Heart right ventricle (tissue), 16 donors: Measurements from ENCODE around the gene ADD3. TPM values are rescaled to one million over a fixed set of nuclear protein-coding genes. Genes with fewer than 3 reads are reported as not detected.

Experiments used
- ATAC-seq, 8 donors: fragments of 200-7000 bp; cut with Tn5 transposase; one replicate each; pipeline ENCODE4 v1.9.1; 2020; ENCODE audit warnings: mild to moderate bottlenecking in 8 of 8, moderate library complexity in 8 of 8, moderate number of reproducible peaks in 1 of 8
- DNase-seq, 2 donors: peaks; one replicate each; pipeline ENCODE4 v3.0.0-alpha.2; 2020
- H3K27ac ChIP-seq, 10 donors: fragments of 200-600 bp; sonication (generic) in 2 of 10; one replicate each; pipeline versions ENCODE4 v1.5.0 to v1.8.0; 2020 to 2022; ENCODE audit warnings: mild to moderate bottlenecking in 3 of 10
- H3K27me3 ChIP-seq, 7 donors: fragments of 200-600 bp; one replicate each; pipeline ENCODE4 v1.8.0; 2021 to 2022; ENCODE audit warnings: mild to moderate bottlenecking in 2 of 7
- H3K36me3 ChIP-seq, 9 donors: fragments of 200-600 bp; sonication (generic) in 1 of 9; one replicate each; pipeline versions ENCODE4 v1.5.0 to v1.8.0; 2020 to 2022; ENCODE audit warnings: mild to moderate bottlenecking in 2 of 9
- H3K4me1 ChIP-seq, 9 donors: fragments of 200-600 bp; sonication (generic) in 1 of 9; one replicate each; pipeline versions ENCODE4 v1.5.0 to v1.8.0; 2020 to 2022; ENCODE audit warnings: mild to moderate bottlenecking in 4 of 9
- H3K4me3 ChIP-seq, 10 donors: fragments of 200-600 bp; sonication (generic) in 2 of 10; one replicate each; pipeline versions ENCODE4 v1.5.0 to v1.8.0; 2020 to 2022; ENCODE audit warnings: mild to moderate bottlenecking in 7 of 10, moderate library complexity in 2 of 10
- H3K9me3 ChIP-seq, 11 donors: fragments of 200-600 bp in 10 of 11; sonication (generic) in 2 of 11; one replicate each; pipeline versions ENCODE4 v1.5.0 to v1.8.0; 2013 to 2022; ENCODE audit warnings: mild to moderate bottlenecking in 2 of 11, control low read depth in 1 of 11, moderate library complexity in 1 of 11
- WGBS, 2 donors: extraction: QIAGEN DNeasy Blood & Tissue Kit; methylation state at CpG; one replicate each; pipeline ENCODE4 v1.1.7; 2013; ENCODE audit warnings: inconsistent platforms in 1 of 2; 5-methylcytosine and 5-hydroxymethylcytosine counted together
- intact Hi-C, 10 donors: fragments of 100-400 bp; cut with DNase I; formaldehyde crosslinking; loops; one replicate each; pipeline versions ENCODE4 v1.11.1 to v1.14.2; 2022
- polyA plus RNA-seq, 2 donors: library from polyadenylated mRNA; stranded (reverse); fragments of 200-250 nt; gene quantifications; one replicate each; pipeline ENCODE4 v1.2.3, GENCODE V29; 2013
- total RNA-seq, 10 donors: library from RNA; stranded (reverse); fragmentation: NEBNext Ultra II Directional in 3 of 10; extraction: Animal tissue kit (Norgen Biotek cat#: 25700) in 3 of 10; gene quantifications; one replicate each; pipeline versions ENCODE4 v1.2.1 to v1.2.4, GENCODE V29; 2021 to 2023
- TF ChIP-seq, protein P1 (sequence below), 9 donors: fragments of 200-600 bp; sonication (generic) in 2 of 9; IDR thresholded peaks; one replicate each; pipeline versions ENCODE4 v1.5.0 to v1.8.0; 2021 to 2022; ENCODE audit warnings: antibody characterized with exemption in 9 of 9, mild to moderate bottlenecking in 5 of 9, moderate library complexity in 1 of 9
- donor health status: Arrhythmogenic right ventricular cardiomyopathy.
- donor health status: ischemic (EF 13 %, LVEDD 7.1; RV severe dilation, severe dysfunction).
- donor health status: healthy with polysubstance abuse.
- donor health status: DM: no; HTN: yes; CAD: no.
- donor health status: DM: no; HTN: no; CAD: no.
- donor health status: ischemic (EF 25% LVEDD 6.9; RV normal size, moderate dysfunction).
- donor health status: ischemic (EF 25% LVEDD 5.7; RV mildly dilated, moderate dysfunction).
- donor health status: healthy.
- donor health status: DM: yes; HTN: yes; CAD: no.
- donor health status: Ischemic cardiomyopathy.
- donor health status: ischemic (EF 35%, LVEDD 5.7; RV mildly dilated, moderate dysfunction).
- donor health status: nonischemic (EF 11% LVEDD 7.7; RV severe dilation, severe dysfunction).
- donor health status: DM: yes; HTN: yes; CAD: no.
- donor health status: PGD.
- donor health status: ischemic (EF 29% LVEDD 5.4; RV normal size, mild dysfunction).
- donor health status: nonischemic (EF 23%, LVEDD 6.1; RV moderate dilation, normal function).

Gene ADD3
- total and polyA plus RNA-seq, 12 donors = 28.0 to 106 (median 87.8) TPM

DNA sequence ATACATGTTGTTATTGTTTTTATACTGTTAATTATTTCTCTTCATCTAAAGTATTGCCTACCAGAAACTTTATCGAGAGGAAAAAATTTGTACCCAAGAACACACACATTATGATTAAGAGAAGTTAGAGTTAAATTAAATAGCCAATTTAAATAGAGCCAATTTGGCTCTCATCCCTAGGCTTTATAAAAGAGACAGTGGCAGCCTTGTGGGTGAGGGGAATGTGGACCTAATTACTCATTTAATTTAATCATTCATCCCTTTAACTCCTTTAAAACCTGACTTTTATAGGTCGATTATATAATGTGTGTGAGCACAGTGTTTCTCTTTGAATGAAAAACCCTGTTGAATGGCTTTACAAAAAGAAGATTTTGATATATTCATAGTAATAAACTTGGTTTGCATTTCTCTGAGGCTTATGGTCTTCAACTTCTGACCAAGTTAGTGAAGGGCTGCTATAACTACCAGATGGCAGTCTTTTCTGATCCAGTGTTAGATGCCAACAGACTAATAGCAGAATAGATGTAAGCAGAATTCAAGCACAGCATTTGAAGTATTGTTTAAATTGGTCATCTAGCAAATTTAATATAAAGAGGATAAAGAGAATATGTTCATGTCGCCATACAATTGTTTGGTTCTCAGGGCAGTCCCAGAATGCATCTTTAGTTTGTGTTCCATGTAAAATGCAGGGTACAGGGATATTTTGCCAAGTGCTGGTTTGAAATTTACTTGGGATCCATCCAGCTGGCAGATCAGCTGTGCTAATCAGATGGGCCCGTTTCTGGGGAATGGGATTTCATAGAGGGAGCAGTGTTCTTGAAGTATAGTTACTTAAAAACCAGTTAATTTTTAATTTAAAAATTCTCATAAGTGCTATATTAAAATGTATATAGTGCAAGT, 25.3 kb downstream of the ADD3 start:
- ATAC-seq = peak; percentile 30 to 65 (median 62)

DNA sequence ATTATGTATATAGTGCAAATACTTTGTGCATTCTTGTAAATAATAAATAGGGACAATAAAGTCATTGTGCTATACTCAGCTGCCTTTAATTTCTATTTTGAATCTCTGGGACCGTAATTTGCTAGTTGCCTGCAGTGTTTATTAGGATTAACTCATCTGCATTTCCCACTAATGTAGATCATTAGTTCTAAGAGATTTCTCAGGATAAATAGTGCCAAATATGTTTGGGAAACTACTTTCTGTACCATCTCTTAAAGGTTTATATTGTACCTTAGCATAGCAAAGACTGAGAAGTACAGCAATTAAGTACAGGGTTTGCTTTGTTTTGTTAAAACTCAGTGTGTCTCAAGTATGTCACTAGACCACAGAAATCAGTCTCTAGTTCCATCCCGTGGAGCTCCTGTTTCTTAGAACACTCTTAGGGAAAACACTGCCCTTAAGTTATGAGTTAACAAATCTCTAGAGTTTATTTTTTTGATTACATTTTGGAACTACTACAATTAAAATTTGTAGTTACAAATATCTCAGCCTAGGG, 26.0 kb downstream of the ADD3 start:
- WGBS, 2 donors = 7 to 8% methylated on average over 2 of the region's 2 CpGs
- no peak for DNase-seq
- intact Hi-C loops = no loop called here
- Histone ChIP-seq H3K27ac (peak overlapping the region in 9 of 10 donors; percentile 2 to 77 (median 55)), H3K9me3 (no peaks in the 10 kb centered on the region), H3K4me1 (peaks cover 12 to 76% (median 45%) of the 10 kb centered on the region in 9 donors), H3K36me3 (no peaks in the 10 kb centered on the region), H3K4me3 (peak overlapping the region in 3 of 10 donors; percentile 1 to 4 (median 1)), H3K27me3 (no peaks in the 10 kb centered on the region)
- no peak for ATAC-seq
- TF ChIP-seq, protein P1, sequence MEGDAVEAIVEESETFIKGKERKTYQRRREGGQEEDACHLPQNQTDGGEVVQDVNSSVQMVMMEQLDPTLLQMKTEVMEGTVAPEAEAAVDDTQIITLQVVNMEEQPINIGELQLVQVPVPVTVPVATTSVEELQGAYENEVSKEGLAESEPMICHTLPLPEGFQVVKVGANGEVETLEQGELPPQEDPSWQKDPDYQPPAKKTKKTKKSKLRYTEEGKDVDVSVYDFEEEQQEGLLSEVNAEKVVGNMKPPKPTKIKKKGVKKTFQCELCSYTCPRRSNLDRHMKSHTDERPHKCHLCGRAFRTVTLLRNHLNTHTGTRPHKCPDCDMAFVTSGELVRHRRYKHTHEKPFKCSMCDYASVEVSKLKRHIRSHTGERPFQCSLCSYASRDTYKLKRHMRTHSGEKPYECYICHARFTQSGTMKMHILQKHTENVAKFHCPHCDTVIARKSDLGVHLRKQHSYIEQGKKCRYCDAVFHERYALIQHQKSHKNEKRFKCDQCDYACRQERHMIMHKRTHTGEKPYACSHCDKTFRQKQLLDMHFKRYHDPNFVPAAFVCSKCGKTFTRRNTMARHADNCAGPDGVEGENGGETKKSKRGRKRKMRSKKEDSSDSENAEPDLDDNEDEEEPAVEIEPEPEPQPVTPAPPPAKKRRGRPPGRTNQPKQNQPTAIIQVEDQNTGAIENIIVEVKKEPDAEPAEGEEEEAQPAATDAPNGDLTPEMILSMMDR (IDR thresholded peaks at IDR 0.05) = no peak

More for the DNA sequence above, 25.3 kb downstream of the ADD3 start:
- Histone ChIP-seq H3K36me3 (no peaks in the 10 kb centered on the region), H3K4me1 (peaks cover 12 to 71% (median 45%) of the 10 kb centered on the region in 9 donors), H3K4me3 (peak overlapping the region in 4 of 10 donors; percentile 1 to 5 (median 2)), H3K27me3 (no peaks in the 10 kb centered on the region), H3K9me3 (no peaks in the 10 kb centered on the region), H3K27ac (peak overlapping the region in 9 of 10 donors; percentile 18 to 77 (median 55))
- WGBS, 2 donors = 24 to 27% methylated on average over 4 of the region's 4 CpGs
- TF ChIP-seq, protein P1 (IDR thresholded peaks at IDR 0.05) = no peak
- intact Hi-C loops = no loop called here
- peak in 1 of 2 donors; percentile 23 for DNase-seq

DNA sequence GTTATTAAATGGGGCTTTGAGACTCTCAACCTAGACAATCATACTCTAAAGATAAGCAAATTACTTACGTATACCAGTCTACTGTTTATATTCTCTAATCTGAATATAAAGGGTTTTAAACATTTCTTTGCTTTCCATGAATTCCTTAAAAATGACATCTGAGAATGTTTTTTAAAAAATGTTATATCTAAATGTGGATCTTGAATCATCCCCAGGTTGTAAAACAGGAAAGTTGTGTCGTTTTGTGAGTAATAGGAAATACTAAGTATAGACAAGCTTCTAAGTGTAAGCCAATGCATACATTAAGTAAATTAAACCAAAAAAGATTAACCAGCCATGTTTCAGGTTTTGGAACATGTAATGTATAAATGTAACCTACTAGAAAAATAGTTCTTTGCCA, 26.8 kb downstream of the ADD3 start:
- Histone ChIP-seq H3K36me3 (no peaks in the 10 kb centered on the region), H3K4me3 (no peak overlapping the region), H3K9me3 (no peaks in the 10 kb centered on the region), H3K27ac (peak overlapping the region in 2 of 10 donors; percentile 11 to 16), H3K27me3 (no peaks in the 10 kb centered on the region), H3K4me1 (peaks cover 12 to 76% (median 50%) of the 10 kb centered on the region in 9 donors)
- TF ChIP-seq, protein P1 (IDR thresholded peaks at IDR 0.05) = no peak
- DNase-seq (no peak), ATAC-seq (no peak)
- 35% methylated on average over 2 of the region's 2 CpGs for WGBS, 2 donors
- intact Hi-C loops = no loop called here

DNA sequence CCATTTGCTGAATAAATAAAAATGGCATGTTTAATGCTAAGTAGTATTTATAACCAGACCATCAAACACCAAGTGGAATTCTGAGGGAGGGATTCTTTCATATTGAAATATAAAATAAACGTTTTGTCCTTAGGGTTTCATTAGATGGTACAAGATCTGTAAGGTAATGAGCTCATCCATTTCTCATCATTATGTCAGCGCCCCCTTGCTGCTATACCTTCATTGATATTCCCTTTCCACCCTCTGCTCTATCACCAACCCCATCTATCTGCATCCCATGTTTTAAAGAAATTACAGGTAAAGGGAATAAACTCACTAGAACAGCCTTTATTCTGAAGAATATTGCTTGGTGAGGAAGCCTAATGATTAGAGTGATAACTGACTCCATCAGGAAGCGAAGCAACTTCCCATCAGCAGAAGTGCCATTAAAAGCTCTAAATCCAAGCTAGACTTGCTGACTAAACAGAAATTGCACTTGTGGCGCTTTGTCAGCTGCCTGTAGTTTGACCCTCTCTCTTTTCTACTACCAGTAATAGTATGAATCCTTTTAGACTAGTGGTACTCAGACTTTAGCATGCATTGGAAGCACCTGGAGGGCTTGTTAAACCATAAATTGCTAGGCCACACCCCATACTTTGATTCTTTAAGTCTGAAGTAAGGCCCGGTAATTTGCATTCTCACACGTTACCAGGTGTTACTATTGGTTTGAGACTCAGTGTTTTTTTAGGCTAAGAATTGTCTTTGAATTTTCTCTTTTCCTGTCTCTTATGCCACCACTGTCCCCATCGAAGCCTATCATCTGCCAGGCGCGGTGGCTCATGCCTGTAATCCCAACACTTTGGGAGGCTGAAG, 27.5 kb downstream of the ADD3 start:
- TF ChIP-seq, protein P1 (IDR thresholded peaks at IDR 0.05) = no peak
- ATAC-seq = no peak
- peaks cover 12 to 78% (median 56%) of the 10 kb centered on the region in 9 donors for H3K4me1 ChIP-seq
- no peak overlapping the region for H3K4me3 ChIP-seq
- no peak for DNase-seq
- intact Hi-C loops = no loop called here
- no peaks in the 10 kb centered on the region for H3K36me3 ChIP-seq
- peak overlapping the region in 1 of 10 donors; percentile 16 for H3K27ac ChIP-seq
- H3K27me3 ChIP-seq = no peaks in the 10 kb centered on the region
- 94% methylated on average over 9 of the region's 9 CpGs for WGBS, 2 donors
- H3K9me3 ChIP-seq = no peaks in the 10 kb centered on the region
